Gastroesophageal sphincter (tissue), 4 donors: ENCODE measurements around the gene SLC19A2. TPM values are rescaled to one million over a fixed set of nuclear protein-coding genes. Genes with fewer than 3 reads are reported as not detected.

Experiments
- ATAC-seq: fragments of 150-250 bp; one replicate; pipeline ENCODE4 v1.9.1; 2016; ENCODE audit warnings: mild to moderate bottlenecking, moderate library complexity
- H3K27ac ChIP-seq, 4 donors: fragments of 200-600 bp; sonication (generic) in 3 of 4; 1 replicate in 3 of 4; 2 replicates in 1 of 4; pipeline ENCODE4 v1.5.1; 2016 to 2019
- H3K27me3 ChIP-seq: fragments of 200-600 bp; sonication (generic); one replicate; pipeline ENCODE4 v1.5.1; 2019
- H3K36me3 ChIP-seq, 2 donors: fragments of 200-600 bp; sonication (generic); one replicate each; pipeline ENCODE4 v1.5.1; 2019; ENCODE audit warnings: control low read depth in 1 of 2
- H3K4me1 ChIP-seq, 3 donors: fragments of 200-600 bp; sonication (generic); 1 replicate in 2 of 3; 2 replicates in 1 of 3; pipeline ENCODE4 v1.5.1; 2016 to 2019; ENCODE audit warnings: control low read depth in 2 of 3
- H3K4me3 ChIP-seq, 2 donors: fragments of 200-600 bp; sonication (generic); one replicate each; pipeline ENCODE4 v1.5.1; 2019; ENCODE audit warnings: mild to moderate bottlenecking in 1 of 2, moderate library complexity in 1 of 2
- H3K9me3 ChIP-seq, 3 donors: fragments of 200-600 bp; sonication (generic); one replicate each; pipeline ENCODE4 v1.5.1; 2017 to 2019; ENCODE audit warnings: control low read depth in 2 of 3
- EP300 ChIP-seq: sonication (generic); formaldehyde crosslinking; IDR thresholded peaks from one replicate; pipeline ENCODE4 v1.6.1; 2017; ENCODE audit warnings: antibody characterized with exemption, mild to moderate bottlenecking
- POLR2A ChIP-seq, 2 donors: fragments of 450-650 bp; IDR thresholded peaks; one replicate each; pipeline ENCODE4 v1.6.1; 2017; ENCODE audit warnings: antibody characterized with exemption in 2 of 2, mild to moderate bottlenecking in 2 of 2, moderate library complexity in 1 of 2
- POLR2AphosphoS5 ChIP-seq: sonication (generic); formaldehyde crosslinking; IDR thresholded peaks from one replicate; pipeline ENCODE4 v1.6.1; 2017; ENCODE audit warnings: antibody characterized with exemption
- WGBS, 2 donors: methylation state at CpG; one replicate each; pipeline ENCODE4 v1.1.5; 2018; ENCODE audit warnings: low coverage in 1 of 2; 5-methylcytosine and 5-hydroxymethylcytosine counted together
- total RNA-seq, 4 donors: library from RNA; depleted of rRNA; stranded (reverse); fragments of >200 nt; gene quantifications; one replicate each; pipeline ENCODE4 v1.1.0, GENCODE V29; 2016
- TF ChIP-seq, protein P1 (sequence below), 4 experiments: fragments of 200-600 bp in 2 of 4; fragments of 450-650 bp in 2 of 4; sonication (generic) in 1 of 4; IDR thresholded peaks; one replicate each; pipeline ENCODE4 v1.5.1; 2017 to 2019; ENCODE audit warnings: antibody characterized with exemption in 4 of 4, mild to moderate bottlenecking in 2 of 4, moderate library complexity in 2 of 4

SLC19A2 gene
- total RNA-seq, 4 donors from 2014 or later, result 17.6 to 47.7 (median 25.9) TPM

GRCh38 chr1:169529068-169529642 is 43.4 kb upstream of the SLC19A2 start:
- TF ChIP-seq POLR2A (IDR thresholded peaks at IDR 0.05), result no peak
- TF ChIP-seq EP300, result no peak
- no peaks in the 10 kb centered on the region for H3K27me3 ChIP-seq
- H3K4me3 ChIP-seq, result no peak overlapping the region
- WGBS, 2 donors, result 23 to 33% methylated on average over 3 of the region's 3 CpGs
- no peaks in the 10 kb centered on the region for H3K4me1 ChIP-seq
- no peak overlapping the region for H3K27ac ChIP-seq
- no peak for ATAC-seq
- no peaks in the 10 kb centered on the region for H3K9me3 ChIP-seq
- no peaks in the 10 kb centered on the region for H3K36me3 ChIP-seq

- Histone ChIP-seq H3K27ac (no peak overlapping the region), H3K4me3 (no peak overlapping the region), H3K9me3 (no peaks in the 10 kb centered on the region), H3K4me1 (no peaks in the 10 kb centered on the region), H3K36me3 (no peaks in the 10 kb centered on the region), H3K27me3 (no peaks in the 10 kb centered on the region)
- TF ChIP-seq EP300, result no peak
- TF ChIP-seq POLR2A (IDR thresholded peaks at IDR 0.05), result no peak
- TF ChIP-seq POLR2AphosphoS5, result no peak
- TF ChIP-seq, protein P1, sequence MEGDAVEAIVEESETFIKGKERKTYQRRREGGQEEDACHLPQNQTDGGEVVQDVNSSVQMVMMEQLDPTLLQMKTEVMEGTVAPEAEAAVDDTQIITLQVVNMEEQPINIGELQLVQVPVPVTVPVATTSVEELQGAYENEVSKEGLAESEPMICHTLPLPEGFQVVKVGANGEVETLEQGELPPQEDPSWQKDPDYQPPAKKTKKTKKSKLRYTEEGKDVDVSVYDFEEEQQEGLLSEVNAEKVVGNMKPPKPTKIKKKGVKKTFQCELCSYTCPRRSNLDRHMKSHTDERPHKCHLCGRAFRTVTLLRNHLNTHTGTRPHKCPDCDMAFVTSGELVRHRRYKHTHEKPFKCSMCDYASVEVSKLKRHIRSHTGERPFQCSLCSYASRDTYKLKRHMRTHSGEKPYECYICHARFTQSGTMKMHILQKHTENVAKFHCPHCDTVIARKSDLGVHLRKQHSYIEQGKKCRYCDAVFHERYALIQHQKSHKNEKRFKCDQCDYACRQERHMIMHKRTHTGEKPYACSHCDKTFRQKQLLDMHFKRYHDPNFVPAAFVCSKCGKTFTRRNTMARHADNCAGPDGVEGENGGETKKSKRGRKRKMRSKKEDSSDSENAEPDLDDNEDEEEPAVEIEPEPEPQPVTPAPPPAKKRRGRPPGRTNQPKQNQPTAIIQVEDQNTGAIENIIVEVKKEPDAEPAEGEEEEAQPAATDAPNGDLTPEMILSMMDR (IDR thresholded peaks at IDR 0.05), result no peak
- 44 to 67% methylated on average over 8 to 9 of the region's 9 CpGs for WGBS, 2 donors
- ATAC-seq, result no peak
Observed at GRCh38 chr1:169528215-169529067, 42.7 kb upstream of the SLC19A2 start.

GRCh38 chr1:169527451-169528214 is 41.9 kb upstream of the SLC19A2 start:
- WGBS, 2 donors, result 92 to 94% methylated on average over 5 of the region's 5 CpGs
- TF ChIP-seq POLR2AphosphoS5, result no peak
- TF ChIP-seq EP300, result no peak
- TF ChIP-seq, protein P1 (IDR thresholded peaks at IDR 0.05), result no peak
- no peak for TF ChIP-seq POLR2A (IDR thresholded peaks at IDR 0.05)
- peak; percentile 85 for ATAC-seq
- Histone ChIP-seq H3K4me1 (no peaks in the 10 kb centered on the region), H3K27ac (no peak overlapping the region), H3K36me3 (no peaks in the 10 kb centered on the region), H3K27me3 (no peaks in the 10 kb centered on the region), H3K9me3 (no peaks in the 10 kb centered on the region), H3K4me3 (no peak overlapping the region)

DNA sequence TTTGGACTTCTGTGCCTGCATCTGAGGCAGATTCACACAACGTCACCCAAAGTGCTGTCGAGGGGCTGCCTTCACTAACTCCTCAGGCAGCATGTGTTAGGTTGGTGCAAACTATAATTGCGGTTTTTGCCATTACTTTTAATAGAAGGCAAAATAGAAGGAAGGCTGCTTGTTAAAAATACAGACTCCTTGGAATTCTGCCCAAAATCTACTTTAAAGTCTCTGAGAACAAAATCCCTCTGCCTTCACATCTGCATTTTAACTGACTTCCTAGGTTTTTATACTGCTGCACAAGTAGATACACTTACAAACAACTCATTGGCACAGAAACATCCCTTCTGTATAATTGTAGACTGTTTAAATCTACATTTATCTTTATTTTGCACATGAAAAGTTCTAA is 41.3 kb upstream of the SLC19A2 start:
- no peaks in the 10 kb centered on the region for H3K9me3 ChIP-seq
- WGBS, 2 donors, result 68 to 81% methylated on average over 3 of the region's 3 CpGs

More for the DNA sequence above, 41.3 kb upstream of the SLC19A2 start:
- TF ChIP-seq, protein P1 (IDR thresholded peaks at IDR 0.05), result no peak
- TF ChIP-seq EP300, result no peak
- no peak for TF ChIP-seq POLR2AphosphoS5
- no peak for TF ChIP-seq POLR2A (IDR thresholded peaks at IDR 0.05)
- Histone ChIP-seq H3K36me3 (no peaks in the 10 kb centered on the region), H3K27ac (no peak overlapping the region), H3K27me3 (no peaks in the 10 kb centered on the region), H3K4me1 (no peaks in the 10 kb centered on the region), H3K4me3 (no peak overlapping the region)
- no peak for ATAC-seq
